ENCODE measurements around the gene MINK1. TPM values are rescaled to one million over a fixed set of nuclear protein-coding genes. Genes with fewer than 3 reads are reported as not detected.

The MINK1 gene
- total RNA-seq, 2 experiments from 2014 or later, result 50.8 to 51.5 TPM

- Mint-ChIP-seq H3K4me1 (ENCODE audit: low read depth) (peaks cover 8% of the 10 kb centered on the region), H3K27ac (no peak overlapping the region), H3K4me3 (no peak overlapping the region), H3K9me3 (no peaks in the 10 kb centered on the region), H3K36me3 (ENCODE audit: low read depth) (peaks cover 17% of the 10 kb centered on the region), H3K27me3 (no peaks in the 10 kb centered on the region)
- ATAC-seq, result no peak
- TF ChIP-seq CTCF (IDR thresholded peaks at IDR 0.05), result no peak
- ChIA-PET CTCF (interaction anchor here (1.3 to 1.5 kb wide), 2 partner anchors 12 to 107 kb away, joined by 3 to 4 read pairs; no protein-coding TSS in a partner anchor), POLR2A (interaction anchor here (0.5 to 0.7 kb wide), 2 partner anchors 193 to 238 kb away, joined by 3 to 4 read pairs; partner anchors contain the start of gene PELP1)
- DNase-seq, result no peak
- intact Hi-C loops (cut with micrococcal nuclease), result no loop called here
These were observed 63.4 kb downstream of the MINK1 start for GRCh38 chr17:4896332-4897197.

- intact Hi-C loops (cut with micrococcal nuclease), result no loop called here
These were observed 64.1 kb downstream of the MINK1 start for GRCh38 chr17:4897198-4897687.

GRCh38 chr17:4897785-4898184 lies 64.6 kb downstream of the MINK1 start:
- Mint-ChIP-seq H3K9me3 (no peaks in the 10 kb centered on the region), H3K4me3 (no peak overlapping the region), H3K27ac (no peak overlapping the region), H3K36me3 (ENCODE audit: low read depth) (peaks cover 21% of the 10 kb centered on the region), H3K27me3 (no peaks in the 10 kb centered on the region), H3K4me1 (ENCODE audit: low read depth) (peaks cover 17% of the 10 kb centered on the region)
- no peak for TF ChIP-seq CTCF (IDR thresholded peaks at IDR 0.05)
- intact Hi-C loops (cut with micrococcal nuclease), result no loop called here
- POLR2A ChIA-PET, result no interaction called here
- no peak for DNase-seq
- ATAC-seq, result no peak
- CTCF ChIA-PET, result interaction anchor here (1.3 kb wide), 1 partner anchor 108 kb away, joined by 4 read pairs; no protein-coding TSS in a partner anchor

More at GRCh38 chr17:4897198-4897687, 64.1 kb downstream of the MINK1 start:
- ChIA-PET POLR2A (interaction anchor here (0.7 kb wide), 1 partner anchor 193 kb away, joined by 4 read pairs; the partner anchor contains the start of gene PELP1), CTCF (interaction anchor here (1.3 to 1.5 kb wide), 2 partner anchors 12 to 108 kb away, joined by 3 to 4 read pairs; no protein-coding TSS in a partner anchor)
- Mint-ChIP-seq H3K36me3 (ENCODE audit: low read depth) (peaks cover 19% of the 10 kb centered on the region), H3K27ac (no peak overlapping the region), H3K4me3 (no peak overlapping the region), H3K4me1 (ENCODE audit: low read depth) (peaks cover 12% of the 10 kb centered on the region), H3K9me3 (no peaks in the 10 kb centered on the region), H3K27me3 (no peaks in the 10 kb centered on the region)
- no peak for DNase-seq
- no peak for ATAC-seq
- no peak for TF ChIP-seq CTCF (IDR thresholded peaks at IDR 0.05)

- no peaks in the 10 kb centered on the region for H3K27me3 Mint-ChIP-seq
- ChIA-PET CTCF (interaction anchor here (1.0 to 2.5 kb wide), 5 partner anchors 10 to 331 kb away, joined by 3 to 23 read pairs (median 5); no protein-coding TSS in a partner anchor), POLR2A (interaction anchor here (0.6 to 5.8 kb wide), 4 partner anchors 43 to 200 kb away, joined by 4 to 41 read pairs (median 18); partner anchors contain the start of genes PELP1, PFN1, RNF167 and SLC25A11)
- no peak for TF ChIP-seq CTCF (IDR thresholded peaks at IDR 0.05)
- no peak overlapping the region for H3K27ac Mint-ChIP-seq
- H3K36me3 Mint-ChIP-seq (ENCODE audit: low read depth), result peaks cover 21% of the 10 kb centered on the region
- intact Hi-C loops (cut with micrococcal nuclease), result no loop called here
- H3K4me3 Mint-ChIP-seq, result peak overlapping the region; percentile 94
- ATAC-seq, result no peak
- peaks cover 23% of the 10 kb centered on the region for H3K4me1 Mint-ChIP-seq (ENCODE audit: low read depth)
- DNase-seq, result no peak
- H3K9me3 Mint-ChIP-seq, result no peaks in the 10 kb centered on the region
These were observed 65.2 kb downstream of the MINK1 start for GRCh38 chr17:4898351-4898750.
